HG02870 (cell line): Measurements from ENCODE around the gene GRAMD2A.

Experiments
- ATAC-seq: cut with Tn5 transposase; IDR thresholded peaks from one replicate; pipeline ENCODE4 v1.9.1; 2021; ENCODE audit warnings: mild to moderate bottlenecking, moderate library complexity; ENCODE audit not compliant: unreplicated experiment

The GRAMD2A gene

GRCh38 chr15:72220687-72221086, 23.1 kb upstream of the GRAMD2A start:
- ATAC-seq, result no peak

GRCh38 chr15:72217216-72217615, 19.6 kb upstream of the GRAMD2A start:
- no peak for ATAC-seq

- ATAC-seq, result no peak
Observed at GRCh38 chr15:72216079-72216478, 18.5 kb upstream of the GRAMD2A start.

- no peak for ATAC-seq
Observed at GRCh38 chr15:72207558-72208085, 10.0 kb upstream of the GRAMD2A start.

- no peak for ATAC-seq
Observed at GRCh38 chr15:72206677-72207000, 9.1 kb upstream of the GRAMD2A start.

- no peak for ATAC-seq
Observed at GRCh38 chr15:72205896-72206676, 8.5 kb upstream of the GRAMD2A start.

- no peak for ATAC-seq
Observed at GRCh38 chr15:72205273-72205672, 7.7 kb upstream of the GRAMD2A start.

GRCh38 chr15:72203507-72203837, 5.9 kb upstream of the GRAMD2A start:
- no peak for ATAC-seq

- ATAC-seq, result no peak
Observed at GRCh38 chr15:72202801-72203506, 5.4 kb upstream of the GRAMD2A start.

- ATAC-seq, result no peak
Observed at GRCh38 chr15:72202302-72202701, 4.7 kb upstream of the GRAMD2A start.

GRCh38 chr15:72201391-72201921, 3.9 kb upstream of the GRAMD2A start:
- ATAC-seq, result no peak

- ATAC-seq, result no peak
Observed at GRCh38 chr15:72200395-72201237, 3.0 kb upstream of the GRAMD2A start.

GRCh38 chr15:72199721-72200212, 2.2 kb upstream of the GRAMD2A start:
- no peak for ATAC-seq

- ATAC-seq, result no peak
Observed at GRCh38 chr15:72199205-72199515, 1.6 kb upstream of the GRAMD2A start.

- no peak for ATAC-seq
Observed at GRCh38 chr15:72198356-72199204, 993 bp upstream of the GRAMD2A start.

- ATAC-seq, result no peak
Observed at GRCh38 chr15:72197041-72197459, 537 bp downstream of the GRAMD2A start.

- no peak for ATAC-seq
Observed at GRCh38 chr15:72196409-72197040, 1.1 kb downstream of the GRAMD2A start.

GRCh38 chr15:72195101-72195511, 2.5 kb downstream of the GRAMD2A start:
- ATAC-seq, result no peak

- no peak for ATAC-seq
Observed at GRCh38 chr15:72193836-72194396, 3.7 kb downstream of the GRAMD2A start.
